ENCODE results near the gene SCAANT1. TPM values are rescaled to one million over a fixed set of nuclear protein-coding genes. Genes with fewer than 3 reads are reported as not detected.

Gene SCAANT1
- total RNA-seq, 4 donors from 2014 or later = not detected

GRCh38 chr3:63874769-63875168 is 37.4 kb downstream of the SCAANT1 start:
- intact Hi-C loops (cut with DNase I; ENCODE audit: low total_unique reads) = no loop called here

GRCh38 chr3:63872135-63872924 is 39.9 kb downstream of the SCAANT1 start:
- H3K36me3 ChIP-seq = no peaks in the 10 kb centered on the region
- H3K4me1 ChIP-seq = no peaks in the 10 kb centered on the region
- no peak overlapping the region for H3K27ac ChIP-seq
- H3K9me3 ChIP-seq = no peaks in the 10 kb centered on the region
- TF ChIP-seq POLR2A (IDR thresholded peaks at IDR 0.05) (no peak), CTCF (IDR thresholded peaks at IDR 0.05) (no peak)
- no peak for DNase-seq
- no peak overlapping the region for H3K4me3 ChIP-seq
- intact Hi-C loops (cut with DNase I; ENCODE audit: low total_unique reads) = no loop called here
- no peaks in the 10 kb centered on the region for H3K27me3 ChIP-seq

More at GRCh38 chr3:63874769-63875168, 37.4 kb downstream of the SCAANT1 start:
- no peaks in the 10 kb centered on the region for H3K36me3 ChIP-seq
- DNase-seq = no peak
- TF ChIP-seq POLR2A (IDR thresholded peaks at IDR 0.05) = no peak
- no peak for TF ChIP-seq CTCF (IDR thresholded peaks at IDR 0.05)
- H3K9me3 ChIP-seq = no peaks in the 10 kb centered on the region
- H3K4me1 ChIP-seq = no peaks in the 10 kb centered on the region
- no peak overlapping the region for H3K4me3 ChIP-seq
- no peak overlapping the region for H3K27ac ChIP-seq
- no peaks in the 10 kb centered on the region for H3K27me3 ChIP-seq

- TF ChIP-seq CTCF (IDR thresholded peaks at IDR 0.05) = no peak
- TF ChIP-seq POLR2A (IDR thresholded peaks at IDR 0.05) = no peak
- Histone ChIP-seq H3K27me3 (no peaks in the 10 kb centered on the region), H3K27ac (no peak overlapping the region), H3K9me3 (no peaks in the 10 kb centered on the region), H3K4me3 (no peak overlapping the region), H3K36me3 (no peaks in the 10 kb centered on the region), H3K4me1 (no peaks in the 10 kb centered on the region)
- intact Hi-C loops (cut with DNase I; ENCODE audit: low total_unique reads) = no loop called here
- no peak for DNase-seq
Measured at GRCh38 chr3:63870615-63871005, 41.6 kb downstream of the SCAANT1 start.

GRCh38 chr3:63869940-63870614 is 42.1 kb downstream of the SCAANT1 start:
- intact Hi-C loops (cut with DNase I; ENCODE audit: low total_unique reads) = no loop called here
- no peaks in the 10 kb centered on the region for H3K36me3 ChIP-seq
- H3K27ac ChIP-seq = no peak overlapping the region
- TF ChIP-seq POLR2A (IDR thresholded peaks at IDR 0.05) (no peak), CTCF (IDR thresholded peaks at IDR 0.05) (no peak)
- no peak for DNase-seq
- H3K4me1 ChIP-seq = no peaks in the 10 kb centered on the region
- H3K4me3 ChIP-seq = no peak overlapping the region
- H3K27me3 ChIP-seq = no peaks in the 10 kb centered on the region
- H3K9me3 ChIP-seq = no peaks in the 10 kb centered on the region

- no peaks in the 10 kb centered on the region for H3K36me3 ChIP-seq
- no peaks in the 10 kb centered on the region for H3K9me3 ChIP-seq
- TF ChIP-seq CTCF (IDR thresholded peaks at IDR 0.05) = no peak
- no peak for TF ChIP-seq POLR2A (IDR thresholded peaks at IDR 0.05)
- H3K27ac ChIP-seq = no peak overlapping the region
- no peaks in the 10 kb centered on the region for H3K27me3 ChIP-seq
- DNase-seq = no peak
- H3K4me1 ChIP-seq = peaks cover 0 to 4% of the 10 kb centered on the region in 2 donors
- no peak overlapping the region for H3K4me3 ChIP-seq
- intact Hi-C loops (cut with DNase I; ENCODE audit: low total_unique reads) = no loop called here
Measured at GRCh38 chr3:63867225-63867624, 45.0 kb downstream of the SCAANT1 start.
